T-helper 17 cell (primary cell): ENCODE data around the gene INF2. TPM values are rescaled to one million over a fixed set of nuclear protein-coding genes. Genes with fewer than 3 reads are reported as not detected.
A peak's percentile ranks its signal among the peaks of the same experiment; 100 is the strongest.
"Not testable (repeated sequence)": the region's sequence is repeated elsewhere in the genome, so short reads cannot be mapped to it uniquely, and the experiment has no call there.

Experiments
- ATAC-seq: fragments of 150-1000 bp; cut with Tn5 transposase; 2 replicates; pipeline ENCODE4 v1.10.0; 2021; ENCODE audit warnings: mild to moderate bottlenecking, moderate library complexity
- DNase-seq, 3 donors: peaks; one replicate each; pipeline versions ENCODE4 v3.0.0 to v3.0.0-alpha.2; 2020 to 2021
- H3K9me3 ChIP-seq: one replicate; pipeline ENCODE4 v1.7.0; 2013; ENCODE audit warnings: low read length, mild to moderate bottlenecking; ENCODE audit not compliant: control insufficient read depth, poor library complexity, severe bottlenecking
- H3K27ac Mint-ChIP-seq: one replicate; pipeline ENCODE4 v1.8.0; 2022; ENCODE audit warnings: mild to moderate bottlenecking, moderate library complexity, mixed read lengths
- H3K27me3 Mint-ChIP-seq: one replicate; pipeline ENCODE4 v1.8.0; 2022; ENCODE audit warnings: mixed read lengths
- H3K36me3 Mint-ChIP-seq: one replicate; pipeline ENCODE4 v1.8.0; 2022; ENCODE audit warnings: low read depth, mixed read lengths
- H3K4me1 Mint-ChIP-seq: one replicate; pipeline ENCODE4 v1.8.0; 2022; ENCODE audit warnings: mild to moderate bottlenecking, mixed read lengths
- H3K4me3 Mint-ChIP-seq: one replicate; pipeline ENCODE4 v1.8.0; 2022; ENCODE audit warnings: mild to moderate bottlenecking, moderate library complexity, mixed read lengths
- total RNA-seq, 4 donors: library from RNA in 2 of 4; stranded (reverse) in 2 of 4; gene quantifications; one replicate each; pipeline ENCODE4 v1.2.3 and lab custom pipeline; 2022 to 2026

INF2 gene
- total RNA-seq, 2 donors from 2014 or later: 61.0 to 76.1 TPM

DNA sequence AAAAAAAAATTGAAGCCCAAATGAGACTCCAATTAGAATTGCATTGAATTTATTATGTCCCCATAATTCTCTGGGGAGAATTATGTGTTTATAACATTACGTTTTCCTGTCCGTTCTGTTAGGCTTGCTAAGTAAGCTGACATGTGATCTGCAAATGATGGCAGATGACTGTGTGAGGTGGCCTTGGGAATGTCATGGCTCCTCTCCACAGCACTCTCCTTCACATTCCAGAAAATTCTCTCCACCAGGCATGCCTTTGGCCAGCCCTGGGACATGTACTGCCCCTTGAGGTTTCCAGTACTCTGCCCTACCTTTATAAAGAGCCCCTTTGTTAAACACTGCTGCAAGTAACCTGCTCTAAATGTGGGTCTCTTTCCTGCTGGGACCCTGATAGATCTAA is 28.3 kb upstream of the INF2 start:
- Mint-ChIP-seq H3K27ac (no peak overlapping the region), H3K36me3 (peaks cover 3% of the 10 kb centered on the region), H3K4me3 (no peak overlapping the region), H3K4me1 (peaks cover 22% of the 10 kb centered on the region), H3K27me3 (peaks cover 23% of the 10 kb centered on the region)
- DNase-seq (no peak), ATAC-seq (no peak)
- no peaks in the 10 kb centered on the region for H3K9me3 ChIP-seq

DNA sequence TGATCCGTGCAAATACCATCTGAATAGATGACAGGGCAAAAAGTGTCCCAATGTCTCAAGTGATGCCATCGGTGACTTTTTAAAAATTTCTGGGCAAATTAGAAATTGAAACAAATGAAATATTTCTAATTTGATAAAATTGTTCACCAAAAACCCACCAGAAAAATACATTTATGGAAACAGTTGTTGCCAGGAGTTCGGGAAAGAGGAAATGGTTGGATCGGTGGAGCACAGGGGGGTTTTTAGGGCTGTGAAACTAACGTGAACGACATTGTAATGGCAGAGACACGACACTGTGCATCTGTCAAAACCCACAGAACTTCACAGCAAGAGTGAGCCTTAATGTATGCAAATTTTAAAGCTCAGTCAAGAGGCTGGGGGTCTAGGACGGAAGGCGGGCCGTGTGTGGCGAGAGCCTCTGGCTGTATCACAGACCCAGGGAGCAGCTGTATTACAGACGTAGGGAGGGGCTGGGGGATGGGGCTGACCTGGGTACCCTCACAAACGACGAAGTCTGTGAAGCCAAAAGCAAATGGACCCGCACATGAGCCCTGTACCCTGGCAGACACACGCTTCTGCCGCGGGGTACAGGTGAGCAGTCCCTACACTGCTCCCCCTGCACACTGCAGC is 27.8 kb upstream of the INF2 start:
- not testable (repeated sequence) for DNase-seq, H3K4me3 Mint-ChIP-seq, H3K36me3 Mint-ChIP-seq, H3K9me3 ChIP-seq, H3K27ac Mint-ChIP-seq, ATAC-seq
- Mint-ChIP-seq H3K27me3 (peaks cover 22% of the 10 kb centered on the region), H3K4me1 (peaks cover 21% of the 10 kb centered on the region)

DNA sequence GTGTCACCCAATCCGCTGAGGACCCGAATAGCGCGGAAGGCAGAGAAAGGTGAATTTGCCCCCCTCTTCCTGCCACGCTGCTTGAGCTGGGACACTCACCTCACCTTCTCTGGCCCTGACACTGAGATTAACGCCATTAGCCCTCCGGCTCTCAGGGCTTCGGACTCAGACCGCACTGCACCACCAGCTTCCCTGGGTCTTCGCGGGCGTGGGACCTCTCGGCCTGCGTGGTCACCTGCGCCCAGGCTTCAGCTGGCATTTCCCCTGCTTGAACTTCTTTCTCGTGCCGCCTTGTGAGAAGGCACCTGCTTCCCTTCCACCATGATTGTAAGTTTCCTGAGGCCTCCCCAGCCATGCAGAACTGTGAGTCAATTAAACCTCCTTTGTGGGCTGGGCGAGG is 26.9 kb upstream of the INF2 start:
- ATAC-seq, H3K36me3 Mint-ChIP-seq, DNase-seq, H3K27ac Mint-ChIP-seq, H3K9me3 ChIP-seq, H3K4me3 Mint-ChIP-seq: not testable (repeated sequence)
- peaks cover 21% of the 10 kb centered on the region for H3K4me1 Mint-ChIP-seq
- peaks cover 22% of the 10 kb centered on the region for H3K27me3 Mint-ChIP-seq

DNA sequence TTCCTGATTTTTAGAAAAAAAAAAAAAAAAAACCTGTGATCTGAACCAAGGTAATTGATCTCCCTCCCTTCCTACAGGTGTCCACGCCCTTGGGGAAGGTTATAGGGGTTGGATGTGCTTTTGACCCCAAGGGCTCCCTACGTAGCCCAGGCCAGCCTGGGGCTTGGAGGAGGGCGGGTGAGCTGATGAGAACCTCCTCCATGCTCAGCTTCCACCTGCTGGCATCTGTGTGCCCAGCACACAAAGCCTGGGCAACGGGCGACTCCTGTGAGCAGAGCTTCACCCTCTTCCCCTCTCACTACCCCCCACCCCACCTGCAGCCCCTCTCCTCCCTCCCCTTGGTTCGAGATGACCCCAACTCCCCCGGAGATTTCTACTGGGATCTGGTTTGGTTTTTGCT is 25.3 kb upstream of the INF2 start:
- peak overlapping the region; percentile 51 for H3K27ac Mint-ChIP-seq
- DNase-seq (no peak), ATAC-seq (no peak)
- H3K36me3 Mint-ChIP-seq: peaks cover 3% of the 10 kb centered on the region
- no peaks in the 10 kb centered on the region for H3K9me3 ChIP-seq
- peak overlapping the region; percentile 53 for H3K4me3 Mint-ChIP-seq
- H3K27me3 Mint-ChIP-seq: peaks cover 22% of the 10 kb centered on the region
- peaks cover 21% of the 10 kb centered on the region for H3K4me1 Mint-ChIP-seq

DNA sequence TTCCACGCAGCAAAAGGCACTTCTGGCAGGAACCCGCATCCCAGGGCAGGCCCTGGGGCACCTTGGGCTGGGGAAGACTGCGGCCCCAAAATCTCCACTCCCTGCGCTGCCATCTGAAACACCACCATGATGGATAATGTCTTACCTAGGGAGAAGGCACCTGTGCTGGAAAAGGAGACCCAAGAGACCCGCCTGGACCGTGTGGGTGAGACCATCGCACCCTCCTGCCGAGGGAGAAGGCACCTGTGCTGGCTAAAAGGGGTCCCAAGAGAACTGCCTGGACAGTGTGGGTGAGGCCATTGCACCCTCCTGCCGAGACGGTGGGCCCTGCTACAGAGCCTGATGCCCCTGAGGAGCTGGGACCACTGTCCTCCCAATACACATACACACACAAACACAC is 24.8 kb upstream of the INF2 start:
- no peak for ATAC-seq
- H3K36me3 Mint-ChIP-seq: peaks cover 3% of the 10 kb centered on the region
- H3K27me3 Mint-ChIP-seq: peaks cover 22% of the 10 kb centered on the region
- peaks cover 21% of the 10 kb centered on the region for H3K4me1 Mint-ChIP-seq
- H3K4me3 Mint-ChIP-seq: peak overlapping the region; percentile 92
- no peaks in the 10 kb centered on the region for H3K9me3 ChIP-seq
- peak overlapping the region; percentile 86 for H3K27ac Mint-ChIP-seq
- DNase-seq: no peak

DNA sequence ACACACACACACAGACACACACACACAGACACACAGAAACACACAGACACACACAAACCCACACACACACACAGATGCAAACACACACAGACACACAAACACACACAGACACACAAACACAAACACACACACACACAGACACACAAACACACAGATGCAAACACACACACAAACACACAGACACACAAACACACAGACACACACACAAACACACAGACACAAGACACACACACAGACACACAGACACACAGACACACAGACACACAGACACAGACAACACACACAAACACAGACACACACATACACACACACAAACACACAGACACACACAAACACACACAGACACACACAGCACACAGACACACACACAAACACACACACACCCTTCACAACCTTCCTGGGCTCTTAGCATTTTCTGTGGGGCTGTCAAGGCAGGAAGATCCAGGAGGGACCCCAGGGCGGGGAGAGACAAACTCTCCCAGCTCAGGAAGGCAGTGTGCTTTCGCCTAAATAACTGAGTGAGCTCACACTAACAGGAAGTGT is 24.2 kb upstream of the INF2 start:
- H3K9me3 ChIP-seq: no peaks in the 10 kb centered on the region
- peaks cover 22% of the 10 kb centered on the region for H3K27me3 Mint-ChIP-seq
- H3K4me1 Mint-ChIP-seq: peaks cover 21% of the 10 kb centered on the region
- ATAC-seq (peak; percentile 37), DNase-seq (no peak)
- H3K27ac Mint-ChIP-seq: peak overlapping the region; percentile 86
- H3K4me3 Mint-ChIP-seq: peak overlapping the region; percentile 92
- peaks cover 3% of the 10 kb centered on the region for H3K36me3 Mint-ChIP-seq

DNA sequence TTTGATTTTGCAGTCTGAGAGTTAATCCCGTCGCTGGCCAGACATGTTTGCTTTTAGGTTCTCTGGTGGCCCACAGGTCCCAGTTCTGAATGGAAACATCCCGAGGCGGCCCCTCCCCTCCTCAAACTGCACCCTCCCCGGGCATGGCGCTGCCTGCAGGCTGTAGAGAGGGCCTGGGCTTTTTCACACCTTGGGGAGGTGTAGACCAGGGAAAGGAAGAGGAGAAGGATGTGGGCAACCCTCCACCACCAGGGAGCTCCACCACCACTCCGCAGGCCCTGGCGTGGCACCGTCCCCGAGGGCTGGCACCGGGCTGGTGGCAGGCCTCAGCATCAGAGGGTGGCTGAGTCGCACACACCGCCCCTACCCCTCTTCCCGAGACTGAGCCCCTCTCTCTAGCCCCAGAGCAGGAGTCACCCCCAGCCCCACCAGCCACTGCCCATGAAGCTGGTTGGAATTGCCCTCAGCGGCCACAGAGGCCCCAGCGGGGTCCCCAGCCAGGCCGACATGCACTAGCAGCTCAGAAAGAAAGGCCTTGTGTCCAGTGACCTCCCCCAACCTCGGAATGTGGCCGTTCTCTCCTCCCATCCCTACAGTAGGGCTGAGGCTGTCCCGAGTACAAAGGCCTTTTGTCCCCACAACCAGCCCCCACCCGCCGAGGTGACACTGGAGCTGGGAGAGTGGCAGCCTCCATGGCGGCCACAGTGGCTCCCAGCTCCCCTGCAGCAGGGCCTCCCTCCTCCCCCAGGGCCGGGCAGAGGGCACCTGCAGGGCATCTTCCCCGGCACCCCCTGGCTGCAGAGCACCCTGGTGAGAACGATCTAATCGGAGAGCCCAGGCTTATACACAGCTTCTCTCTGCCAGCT is 23.5 kb upstream of the INF2 start:
- H3K27me3 Mint-ChIP-seq: peaks cover 15% of the 10 kb centered on the region
- H3K4me3 Mint-ChIP-seq: peak overlapping the region; percentile 92
- peak; percentile 89 for ATAC-seq
- no peaks in the 10 kb centered on the region for H3K9me3 ChIP-seq
- H3K27ac Mint-ChIP-seq: peak overlapping the region; percentile 86
- peaks cover 3% of the 10 kb centered on the region for H3K36me3 Mint-ChIP-seq
- peak in 1 of 3 donors; percentile 37 for DNase-seq
- H3K4me1 Mint-ChIP-seq: peaks cover 21% of the 10 kb centered on the region

DNA sequence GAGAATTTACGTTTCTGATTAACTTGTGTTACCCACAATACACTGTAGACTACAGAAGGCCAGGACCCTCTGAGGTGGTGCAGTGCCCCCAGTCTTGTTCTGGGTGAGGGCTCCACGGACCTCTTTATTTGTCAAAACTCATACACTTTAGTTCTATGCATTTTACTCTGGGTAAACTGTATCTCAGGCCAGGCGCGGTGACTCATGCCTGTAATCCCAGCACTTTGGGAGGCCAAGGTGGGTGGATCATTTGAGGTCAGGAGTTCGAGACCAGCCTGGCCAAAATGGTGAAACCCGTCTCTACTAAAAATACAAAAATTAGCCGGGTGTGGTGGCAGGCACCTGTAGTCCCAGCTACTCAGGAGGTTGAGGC is 22.9 kb upstream of the INF2 start:
- H3K4me3 Mint-ChIP-seq, ATAC-seq, H3K27me3 Mint-ChIP-seq, DNase-seq, H3K36me3 Mint-ChIP-seq, H3K9me3 ChIP-seq: not testable (repeated sequence)
- H3K4me1 Mint-ChIP-seq: peaks cover 21% of the 10 kb centered on the region
- peak overlapping the region; percentile 19 for H3K27ac Mint-ChIP-seq

DNA sequence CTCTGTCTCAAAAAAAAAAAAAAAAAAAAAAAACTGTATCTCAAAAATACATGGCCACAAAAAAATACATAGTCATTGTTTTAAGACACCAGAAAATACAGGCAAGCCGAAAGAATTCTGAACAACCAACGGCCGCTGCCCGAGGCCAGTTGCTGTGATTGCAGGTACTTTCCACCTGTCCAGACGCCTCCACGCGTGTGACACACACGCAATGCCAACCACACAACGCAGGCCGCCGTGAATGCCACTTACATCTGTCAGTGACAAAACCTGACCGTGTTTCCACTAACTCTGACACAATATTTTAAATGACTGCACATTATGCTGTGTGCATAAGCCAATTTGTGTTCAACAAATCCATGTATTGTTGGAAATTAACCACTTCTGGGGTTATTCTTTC is 22.4 kb upstream of the INF2 start:
- ATAC-seq: no peak
- Mint-ChIP-seq H3K27me3 (peaks cover 8% of the 10 kb centered on the region), H3K27ac (peak overlapping the region; percentile 19), H3K4me3 (no peak overlapping the region), H3K4me1 (peaks cover 21% of the 10 kb centered on the region), H3K36me3 (peaks cover 3% of the 10 kb centered on the region)
- no peaks in the 10 kb centered on the region for H3K9me3 ChIP-seq
- no peak for DNase-seq

DNA sequence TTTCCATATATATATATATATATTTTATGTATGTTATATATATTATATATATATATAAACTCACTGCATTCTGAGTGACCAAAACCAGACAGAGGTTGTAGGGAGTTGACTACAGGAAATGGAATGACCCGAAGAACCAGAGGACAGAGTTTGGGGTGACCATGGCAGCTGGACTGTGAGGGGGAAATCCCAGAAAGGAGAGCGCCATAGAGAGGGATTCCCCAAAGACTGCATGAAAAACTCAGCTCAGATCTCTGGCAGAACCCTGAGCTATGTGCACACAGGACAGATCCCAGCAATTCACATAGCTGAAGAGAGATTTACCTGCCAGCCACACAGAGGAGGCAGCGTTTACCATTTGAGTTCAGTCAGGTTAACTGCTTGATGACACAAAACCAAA is 19.7 kb upstream of the INF2 start:
- Mint-ChIP-seq H3K36me3 (peaks cover 3% of the 10 kb centered on the region), H3K4me1 (peaks cover 16% of the 10 kb centered on the region), H3K27ac (no peak overlapping the region), H3K4me3 (no peak overlapping the region), H3K27me3 (peaks cover 8% of the 10 kb centered on the region)
- DNase-seq (no peak), ATAC-seq (no peak)
- no peaks in the 10 kb centered on the region for H3K9me3 ChIP-seq

DNA sequence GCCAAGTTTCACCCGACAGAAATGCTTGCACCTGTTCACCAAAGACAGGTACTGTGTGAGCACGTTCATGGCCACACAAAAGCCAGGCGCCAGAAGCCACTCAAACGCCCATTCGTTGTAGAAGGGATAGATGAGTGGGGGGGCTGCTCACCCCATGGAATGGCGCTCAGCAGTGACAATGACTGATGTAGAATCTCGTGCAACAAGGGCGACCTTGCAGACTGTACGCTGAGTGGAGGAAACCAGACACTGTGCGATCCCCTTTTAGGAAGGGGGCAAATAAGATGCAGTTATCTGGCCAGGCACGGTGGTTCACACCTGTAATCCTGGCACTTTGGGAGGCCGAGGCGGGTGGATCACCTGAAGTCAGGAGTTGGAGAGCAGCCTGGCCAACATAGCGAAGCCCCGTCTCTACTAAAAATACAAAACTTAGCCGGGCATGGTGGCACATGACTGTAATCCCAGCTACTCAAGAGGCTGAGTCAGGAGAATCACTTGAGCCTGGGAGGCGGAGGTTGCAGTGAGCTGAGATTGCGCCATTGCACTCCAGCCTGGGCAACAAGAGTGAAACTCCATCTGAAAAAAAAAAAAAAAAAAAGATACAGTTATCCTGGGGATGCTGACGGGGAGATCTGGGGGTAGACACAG is 18.0 kb upstream of the INF2 start:
- not testable (repeated sequence) for H3K27ac Mint-ChIP-seq, DNase-seq, H3K36me3 Mint-ChIP-seq, H3K9me3 ChIP-seq, H3K4me3 Mint-ChIP-seq, ATAC-seq, H3K27me3 Mint-ChIP-seq, H3K4me1 Mint-ChIP-seq

DNA sequence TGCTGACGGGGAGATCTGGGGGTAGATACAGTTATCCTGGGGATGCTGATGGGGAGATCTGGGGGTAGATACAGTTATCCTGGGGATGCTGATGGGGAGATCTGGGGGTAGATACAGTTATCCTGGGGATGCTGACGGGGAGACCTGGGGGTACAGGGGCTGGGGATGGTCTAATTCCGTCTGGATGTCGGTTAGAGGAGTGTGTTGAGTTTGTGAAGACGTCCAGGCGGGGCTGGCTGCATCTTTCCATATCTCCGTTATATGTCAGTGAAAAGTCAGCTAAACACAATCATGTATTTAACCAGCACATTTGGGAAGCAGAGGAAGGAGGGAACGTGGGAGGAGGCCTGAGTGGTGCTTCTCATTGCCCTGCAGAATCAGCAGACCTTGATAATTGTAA is 17.3 kb upstream of the INF2 start:
- not testable (repeated sequence) for ATAC-seq, H3K9me3 ChIP-seq, DNase-seq, H3K36me3 Mint-ChIP-seq, H3K27ac Mint-ChIP-seq, H3K4me3 Mint-ChIP-seq, H3K4me1 Mint-ChIP-seq, H3K27me3 Mint-ChIP-seq

DNA sequence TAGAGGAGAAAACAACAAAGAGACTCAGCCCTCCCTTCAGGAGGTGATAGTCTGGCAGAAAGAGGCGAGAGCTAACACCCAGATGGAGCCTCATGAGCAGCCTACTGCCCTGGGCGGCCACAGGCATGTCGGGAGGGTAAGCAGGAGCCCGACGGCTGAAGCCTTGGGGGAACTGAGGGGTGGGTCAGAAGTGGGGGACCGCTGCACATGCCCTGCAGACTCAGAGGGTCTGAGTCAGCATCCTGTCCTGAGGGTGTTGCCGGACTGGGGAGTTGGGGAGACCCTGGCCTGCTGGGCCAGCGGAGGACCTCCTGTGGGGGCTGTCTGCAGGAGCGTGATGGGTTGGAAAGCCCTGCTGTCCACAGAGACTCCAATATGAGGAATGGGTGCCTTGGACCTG is 15.9 kb upstream of the INF2 start:
- DNase-seq (no peak), ATAC-seq (no peak)
- no peaks in the 10 kb centered on the region for H3K9me3 ChIP-seq
- Mint-ChIP-seq H3K4me3 (no peak overlapping the region), H3K4me1 (peaks cover 13% of the 10 kb centered on the region), H3K27ac (no peak overlapping the region), H3K27me3 (no peaks in the 10 kb centered on the region), H3K36me3 (no peaks in the 10 kb centered on the region)
